ENCODE results near the gene RPS15. TPM values are rescaled to one million over a fixed set of nuclear protein-coding genes. Genes with fewer than 3 reads are reported as not detected.
A peak's percentile ranks its signal among the peaks of the same experiment; 100 is the strongest.

RPS15 gene
- total and polyA plus RNA-seq, 2 of the 13 experiments (the other 11 are each of a cell fraction or from before 2014, with no cell fraction given): 695 to 1,411 TPM

GRCh38 chr19:1489463-1490310 is 51.5 kb downstream of the RPS15 start:
- CTCF ChIA-PET (ENCODE audit: low intra/inter-chr PET ratio, low total read pairs): no interaction called here
- no peak for FAIRE-seq
- TF ChIP-seq MED8 (CRISPR knock-in tag; IDR thresholded peaks at IDR 0.05; ENCODE audit: insufficient replicate concordance) (peak; percentile 21), PHF8 (CRISPR knock-in tag; IDR thresholded peaks at IDR 0.05) (peak; percentile 85), ETV6 (CRISPR knock-in tag; conservative IDR thresholded peaks at IDR 0.05) (no peak), FOSL2 (CRISPR knock-in tag; IDR thresholded peaks at IDR 0.05) (no peak), MED13 (CRISPR knock-in tag; IDR thresholded peaks at IDR 0.05) (peak; percentile 22; the same call in 1 of the 2 replicates), CERS6 (CRISPR knock-in tag; IDR thresholded peaks at IDR 0.05) (no peak), RXRB (CRISPR knock-in tag; IDR thresholded peaks at IDR 0.05; ENCODE audit: borderline replicate concordance) (no peak), POLR2A (IDR thresholded peaks at IDR 0.05; ENCODE audit: insufficient read depth in 1 of 2, low read depth in 2 of 2, low read length in 2 of 2) (peak in 1 of 2 experiments; percentile 57; a peak in 1 of 4 replicates), ZBTB7B (CRISPR knock-in tag; IDR thresholded peaks at IDR 0.05) (peak; percentile 86), MXD1 (CRISPR knock-in tag; IDR thresholded peaks at IDR 0.05) (peak; percentile 67), ZNF501 (CRISPR knock-in tag; IDR thresholded peaks at IDR 0.05) (peak; percentile 80), ZNF547 (CRISPR knock-in tag; IDR thresholded peaks at IDR 0.05) (peak; percentile 55; the same call in 1 of the 2 replicates), ZNF264 (CRISPR knock-in tag; IDR thresholded peaks at IDR 0.05) (0 out of 2 replicates have a peak, but pooled peaks have one; percentile 35), MLX (CRISPR knock-in tag; IDR thresholded peaks at IDR 0.05) (no peak), GFI1 (CRISPR knock-in tag; IDR thresholded peaks at IDR 0.05; ENCODE audit: borderline replicate concordance) (0 out of 2 replicates have a peak, but pooled peaks have one; percentile 66), ZNF276 (CRISPR knock-in tag; IDR thresholded peaks at IDR 0.05; ENCODE audit: low read depth) (no peak), RBFOX2 (IDR thresholded peaks at IDR 0.05; ENCODE audit: low read depth, low read length) (peak; percentile 78), HIVEP1 (CRISPR knock-in tag; IDR thresholded peaks at IDR 0.05) (0 out of 2 replicates have a peak, but pooled peaks have one; percentile 20)

More at GRCh38 chr19:1489463-1490310, 51.5 kb downstream of the RPS15 start:
- no peak for ATAC-seq
- Histone ChIP-seq H3K4me2 (ENCODE audit: low read depth, low read length) (peak overlapping the region; percentile 91), H3K4me3 (replicated peaks in 1 of 3; ENCODE audit: insufficient read depth in 1 of 3, low read depth in 2 of 3, low read length in 3 of 3) (peak overlapping the region; percentile 55 to 79 (median 72)), H2AFZ (ENCODE audit: low read length) (no peak overlapping the region), H3K9me3 (ENCODE audit: low read length) (no peaks in the 10 kb centered on the region), H3K27me3 (ENCODE audit: control insufficient read depth in 1 of 2, insufficient read depth in 2 of 2, low read length in 2 of 2) (no peaks in the 10 kb centered on the region), H3K27ac (ENCODE audit: extremely low read length, insufficient read depth, low read length) (peak overlapping the region; percentile 67), H3K9ac (ENCODE audit: insufficient read depth, low read depth, low read length) (peak overlapping the region; percentile 77), H4K20me1 (ENCODE audit: insufficient read depth, low read length) (no peaks in the 10 kb centered on the region), H3K36me3 (replicated peaks in 1 of 2; ENCODE audit: control insufficient read depth in 1 of 2, insufficient read depth in 2 of 2, low read length in 2 of 2) (no peaks in the 10 kb centered on the region), H3K79me2 (ENCODE audit: insufficient read depth, low read length) (peaks cover 6% of the 10 kb centered on the region), H3K4me1 (ENCODE audit: insufficient read depth, low read length) (peaks cover 41% of the 10 kb centered on the region)
- POLR2A ChIA-PET: interaction anchor here (1.6 to 2.8 kb wide), 2 partner anchors 13 to 19 kb away, joined by 16 to 19 read pairs; no protein-coding TSS in a partner anchor
- in situ Hi-C loops (cut with HindIII; ENCODE audit: extremely low pct_ligation_motif_present, low pct_unique_long_range_greater_than_20kb): no loop called here
- no TSS peak for BruUV-seq (replicated peaks)
- no peak for DNase-seq (ENCODE audit: low spot score)
- intact Hi-C loops (cut with micrococcal nuclease; ENCODE audit: unreplicated experiment): no loop called here
- WGBS (ENCODE audit: low lambda C conversion rate): 54% methylated on average over 12 of the region's 37 CpGs
